Neural crest cell (in vitro differentiated cells): ENCODE measurements around the gene SASH3. TPM values are rescaled to one million over a fixed set of nuclear protein-coding genes. Genes with fewer than 3 reads are reported as not detected.

Experiments
- DNase-seq: peaks from one replicate; pipeline ENCODE4 v3.0.0; 2021; ENCODE audit warnings: low read depth, mixed read lengths, low spot score
- H3K27ac Mint-ChIP-seq: one replicate; pipeline ENCODE4 v1.8.0; 2021; ENCODE audit warnings: mild to moderate bottlenecking, mixed read lengths; ENCODE audit not compliant: unreplicated experiment
- H3K27me3 Mint-ChIP-seq: 2 replicates; pipeline ENCODE4 v1.8.0; 2021; ENCODE audit warnings: low read depth, mild to moderate bottlenecking, mixed read lengths
- H3K36me3 Mint-ChIP-seq: 2 replicates; pipeline ENCODE4 v1.8.0; 2021; ENCODE audit warnings: low read depth, mild to moderate bottlenecking, mixed read lengths
- H3K4me1 Mint-ChIP-seq: 2 replicates; pipeline ENCODE4 v1.8.0; 2021; ENCODE audit warnings: mixed read lengths
- H3K4me3 Mint-ChIP-seq: one replicate; pipeline ENCODE4 v1.8.0; 2021; ENCODE audit warnings: mild to moderate bottlenecking, mixed read lengths
- H3K9me3 Mint-ChIP-seq: 2 replicates; pipeline ENCODE4 v1.8.0; 2021; ENCODE audit warnings: mixed read lengths
- CTCF ChIP-seq: fragments of 200-600 bp; sonication (generic); conservative IDR thresholded peaks from 2 replicates; pipeline ENCODE4 v1.5.0; 2021; ENCODE audit warnings: antibody characterized with exemption, mild to moderate bottlenecking
- total RNA-seq: library from RNA; stranded (reverse); gene quantifications from 2 replicates; pipeline ENCODE4 v1.2.1, GENCODE V29; 2021

Gene SASH3
- total RNA-seq, 1 donor from 2014 or later, result not detected

DNA sequence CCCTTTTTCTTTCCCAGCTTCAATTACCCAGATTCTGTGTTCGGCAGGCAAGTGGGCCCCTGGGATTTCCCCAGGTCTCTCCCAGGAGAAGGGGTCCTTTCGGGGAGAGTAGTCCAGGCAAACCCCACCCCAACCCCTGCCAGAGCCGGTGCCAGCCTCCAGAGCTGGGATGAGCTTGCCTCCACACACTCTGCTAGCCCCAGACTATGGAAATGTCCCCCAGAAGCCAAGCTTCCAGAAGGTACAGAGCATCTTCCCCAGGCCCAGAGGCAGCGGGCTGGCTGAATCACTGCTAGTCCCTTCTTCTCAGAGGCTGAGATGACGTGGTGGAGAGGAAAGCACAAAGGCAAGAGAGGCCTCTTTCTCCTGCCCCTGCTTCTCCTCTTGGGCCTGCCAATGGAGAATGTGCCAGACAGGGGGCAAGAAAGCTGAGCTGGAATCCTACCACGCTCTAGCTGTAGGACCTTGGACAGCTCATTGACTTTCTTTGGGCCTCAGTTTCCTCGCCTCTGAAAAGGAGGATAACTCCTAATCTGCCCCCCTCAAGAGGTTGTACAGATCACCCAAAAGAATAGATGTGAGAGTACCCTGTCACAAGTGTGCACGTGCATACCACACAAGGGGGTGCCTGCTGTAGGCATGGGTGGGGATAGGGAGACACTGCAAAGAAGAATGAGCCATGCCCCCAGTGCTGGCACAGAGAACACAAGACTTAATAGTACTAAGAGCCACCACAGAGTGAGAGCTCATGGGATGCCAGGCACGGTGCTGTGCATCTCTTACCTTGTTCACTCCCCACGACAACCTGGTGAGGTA, 2.1 kb downstream of the SASH3 start:
- H3K9me3 Mint-ChIP-seq, result peaks cover 9% of the 10 kb centered on the region
- no peak overlapping the region for H3K4me3 Mint-ChIP-seq
- no peak overlapping the region for H3K27ac Mint-ChIP-seq
- TF ChIP-seq CTCF, result no peak
- DNase-seq, result no peak
- H3K36me3 Mint-ChIP-seq, result peaks cover 5% of the 10 kb centered on the region
- no peaks in the 10 kb centered on the region for H3K27me3 Mint-ChIP-seq
- no peaks in the 10 kb centered on the region for H3K4me1 Mint-ChIP-seq

- Mint-ChIP-seq H3K4me3 (no peak overlapping the region), H3K36me3 (peaks cover 5% of the 10 kb centered on the region), H3K9me3 (peaks cover 9% of the 10 kb centered on the region), H3K4me1 (no peaks in the 10 kb centered on the region), H3K27ac (no peak overlapping the region), H3K27me3 (no peaks in the 10 kb centered on the region)
- DNase-seq, result no peak
- no peak for TF ChIP-seq CTCF
Observed at GRCh38 chrX:129782706-129783105, 3.0 kb downstream of the SASH3 start.

DNA sequence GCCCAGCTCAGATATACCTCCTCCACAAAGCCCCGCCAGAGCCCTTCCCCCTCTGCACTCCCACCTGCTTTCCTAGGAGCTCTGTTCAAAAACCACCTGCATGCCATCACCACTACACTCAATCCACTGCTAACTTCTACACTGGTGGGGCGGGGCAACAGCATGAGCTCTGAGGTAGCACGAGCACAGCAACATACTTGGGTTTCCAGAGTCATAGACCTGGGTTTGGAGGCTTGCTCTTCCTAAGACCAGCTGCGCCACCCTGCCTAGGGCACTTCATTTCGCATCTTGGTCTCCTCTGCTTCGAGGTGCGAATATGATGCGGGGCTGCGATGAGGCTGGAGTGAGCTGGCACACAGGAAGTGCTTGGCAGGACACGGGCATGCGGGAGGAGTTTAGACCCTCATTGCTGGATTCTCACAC, 3.6 kb downstream of the SASH3 start:
- H3K27ac Mint-ChIP-seq, result peak overlapping the region; percentile 43
- no peak for TF ChIP-seq CTCF
- DNase-seq, result no peak
- H3K27me3 Mint-ChIP-seq, result no peaks in the 10 kb centered on the region
- H3K4me3 Mint-ChIP-seq, result no peak overlapping the region
- H3K9me3 Mint-ChIP-seq, result peaks cover 9% of the 10 kb centered on the region
- no peaks in the 10 kb centered on the region for H3K4me1 Mint-ChIP-seq
- peaks cover 5% of the 10 kb centered on the region for H3K36me3 Mint-ChIP-seq

GRCh38 chrX:129784371-129784770, 4.6 kb downstream of the SASH3 start:
- H3K27ac Mint-ChIP-seq, result no peak overlapping the region
- no peaks in the 10 kb centered on the region for H3K4me1 Mint-ChIP-seq
- peaks cover 4% of the 10 kb centered on the region for H3K9me3 Mint-ChIP-seq
- no peaks in the 10 kb centered on the region for H3K27me3 Mint-ChIP-seq
- TF ChIP-seq CTCF, result no peak
- H3K36me3 Mint-ChIP-seq, result peaks cover under 1% of the 10 kb centered on the region
- H3K4me3 Mint-ChIP-seq, result no peak overlapping the region
- DNase-seq, result no peak

- H3K4me1 Mint-ChIP-seq, result no peaks in the 10 kb centered on the region
- no peaks in the 10 kb centered on the region for H3K9me3 Mint-ChIP-seq
- no peak for TF ChIP-seq CTCF
- no peak for DNase-seq
- no peaks in the 10 kb centered on the region for H3K27me3 Mint-ChIP-seq
- H3K4me3 Mint-ChIP-seq, result no peak overlapping the region
- H3K36me3 Mint-ChIP-seq, result no peaks in the 10 kb centered on the region
- no peak overlapping the region for H3K27ac Mint-ChIP-seq
Observed at GRCh38 chrX:129785160-129785947, 5.6 kb downstream of the SASH3 start.
